SK-N-SH treated with all-trans-retinoic acid at 6 μM for 48 hours (cell line): ENCODE data around the gene QSER1.

Experiments used
- ATAC-seq: fragments of 200-7000 bp; cut with Tn5 transposase; 3 replicates; pipeline ENCODE4 v1.9.1; 2020; ENCODE audit warnings: mild to moderate bottlenecking, moderate library complexity
- CREB5 ChIP-seq: fragments of 250-450 bp; sonication (Bioruptor Pico); IDR thresholded peaks from 2 replicates; pipeline ENCODE4 v1.5.1; 2020; ENCODE audit warnings: low read depth, mild to moderate bottlenecking, moderate library complexity
- CSDC2 ChIP-seq: fragments of 250-450 bp; sonication (Bioruptor Pico); IDR thresholded peaks from 2 replicates; pipeline ENCODE4 v1.5.0; 2020; ENCODE audit warnings: mild to moderate bottlenecking, moderate library complexity
- ESRRG ChIP-seq: fragments of 250-450 bp; sonication (Bioruptor Pico); IDR thresholded peaks from 2 replicates; pipeline ENCODE4 v1.6.1; 2021; ENCODE audit warnings: mild to moderate bottlenecking
- GLIS3 ChIP-seq: fragments of 250-450 bp; sonication (Bioruptor Pico); IDR thresholded peaks from 2 replicates; pipeline ENCODE4 v1.5.0; 2020; ENCODE audit warnings: mild to moderate bottlenecking, moderate library complexity
- ISL1 ChIP-seq: fragments of 250-450 bp; sonication (Bioruptor Pico); IDR thresholded peaks from 2 replicates; pipeline ENCODE4 v2.1.2; 2022; ENCODE audit warnings: mild to moderate bottlenecking, moderate library complexity
- OSR1 ChIP-seq: fragments of 250-450 bp; sonication (Bioruptor Pico); IDR thresholded peaks from 2 replicates; pipeline ENCODE4 v1.8.0; 2022; ENCODE audit warnings: moderate library complexity, mild to moderate bottlenecking, inconsistent platforms
- PPARA ChIP-seq: fragments of 250-450 bp; sonication (Bioruptor Pico); IDR thresholded peaks from 2 replicates; pipeline ENCODE4 v1.5.0; 2020; ENCODE audit warnings: mild to moderate bottlenecking, borderline replicate concordance
- RARB ChIP-seq: fragments of 250-450 bp; sonication (Bioruptor Pico); IDR thresholded peaks from 2 replicates; pipeline ENCODE4 v1.8.0; 2021; ENCODE audit warnings: mild to moderate bottlenecking, moderate library complexity
- SNAI2 ChIP-seq: fragments of 250-450 bp; sonication (Bioruptor Pico); IDR thresholded peaks from 2 replicates; pipeline ENCODE4 v1.5.0; 2020; ENCODE audit warnings: mild to moderate bottlenecking, moderate library complexity
- TCF4 ChIP-seq: fragments of 250-450 bp; sonication (Bioruptor Pico); IDR thresholded peaks from 2 replicates; pipeline ENCODE4 v1.8.0; 2021; ENCODE audit warnings: mild to moderate bottlenecking, moderate library complexity, borderline replicate concordance
- TSHZ2 ChIP-seq: fragments of 250-450 bp; sonication (Bioruptor Pico); IDR thresholded peaks from 2 replicates; pipeline ENCODE4 v1.5.0; 2020; ENCODE audit warnings: mild to moderate bottlenecking, moderate library complexity
- ZC3H10 ChIP-seq: fragments of 250-450 bp; sonication (Bioruptor Pico); IDR thresholded peaks from 2 replicates; pipeline ENCODE4 v1.5.1; 2021; ENCODE audit warnings: mild to moderate bottlenecking, moderate library complexity
- ZFP3 ChIP-seq: fragments of 250-450 bp; sonication (Bioruptor Pico); IDR thresholded peaks from 2 replicates; pipeline ENCODE4 v1.5.0; 2020; ENCODE audit warnings: mild to moderate bottlenecking, moderate library complexity
- ZFP30 ChIP-seq: fragments of 450-650 bp; formaldehyde crosslinking; IDR thresholded peaks from 2 replicates; pipeline ENCODE4 v1.5.0; 2022; ENCODE audit warnings: mild to moderate bottlenecking, moderate library complexity
- ZNF565 ChIP-seq: fragments of 450-650 bp; formaldehyde crosslinking; conservative IDR thresholded peaks from 2 replicates; pipeline ENCODE4 v1.5.0; 2020; ENCODE audit warnings: low read depth, mild to moderate bottlenecking, moderate library complexity
- ZNF70 ChIP-seq: fragments of 450-650 bp; formaldehyde crosslinking; IDR thresholded peaks from 2 replicates; pipeline ENCODE4 v1.5.0; 2020; ENCODE audit warnings: mild to moderate bottlenecking, moderate library complexity
- ZNF8 ChIP-seq: fragments of 450-650 bp; formaldehyde crosslinking; IDR thresholded peaks from 2 replicates; pipeline ENCODE4 v1.5.0; 2020; ENCODE audit warnings: mild to moderate bottlenecking, moderate library complexity

Gene QSER1

GRCh38 chr11:33027233-33027632 is 134.6 kb downstream of the QSER1 start:
- TF ChIP-seq CREB5 (no peak), GLIS3 (no peak), PPARA (no peak), CSDC2 (CRISPR knock-in tag) (no peak), SNAI2 (no peak), TCF4 (CRISPR knock-in tag) (no peak), ESRRG (CRISPR knock-in tag) (no peak), OSR1 (CRISPR knock-in tag) (no peak), ZFP3 (CRISPR knock-in tag) (no peak), TSHZ2 (CRISPR knock-in tag) (no peak), ZNF565 (CRISPR knock-in tag) (no peak), RARB (CRISPR knock-in tag) (no peak), ZC3H10 (CRISPR knock-in tag) (no peak), ZNF70 (CRISPR knock-in tag) (no peak), ISL1 (CRISPR knock-in tag) (no peak)
- TF ChIP-seq, all 23 proteins: peak for 0
- no peak; the same call in 2 of the 3 replicates for ATAC-seq

- TF ChIP-seq ISL1 (CRISPR knock-in tag) (peak; percentile 51), ZNF565 (CRISPR knock-in tag) (no peak), ZFP30 (CRISPR knock-in tag) (no peak)
- peak; percentile 89 for ATAC-seq
Observed at GRCh38 chr11:33027846-33028536, 135.4 kb downstream of the QSER1 start.

GRCh38 chr11:33028537-33028914 is 135.9 kb downstream of the QSER1 start:
- TF ChIP-seq ZNF8 (no peak), ESRRG (CRISPR knock-in tag) (no peak), ISL1 (CRISPR knock-in tag) (no peak)
- ATAC-seq = peak; percentile 59

- ATAC-seq = peak; percentile 51
Observed at GRCh38 chr11:33029218-33029617, 136.6 kb downstream of the QSER1 start.
